Coronary artery (tissue), 2 donors: Measurements from ENCODE around the gene MYLIP.
A peak's percentile ranks its signal among the peaks of the same experiment; 100 is the strongest.

Experiments used
- DNase-seq: peaks from one replicate; pipeline ENCODE4 v3.0.0-alpha.2; 2017; ENCODE audit warnings: low spot score
- H3K27ac ChIP-seq, 2 donors: fragments of 200-600 bp; sonication (generic); one replicate each; pipeline ENCODE4 v1.5.1; 2016 to 2019
- H3K4me3 ChIP-seq: fragments of 200-600 bp; sonication (generic); 2 replicates; pipeline ENCODE4 v1.5.1; 2016; ENCODE audit warnings: mild to moderate bottlenecking, moderate library complexity
- CTCF ChIP-seq: fragments of 200-600 bp; sonication (generic); IDR thresholded peaks from one replicate; pipeline ENCODE4 v1.5.1; 2019; ENCODE audit warnings: antibody characterized with exemption

Gene MYLIP

GRCh38 chr6:16122197-16122596 lies 6.7 kb upstream of the MYLIP start:
- no peak for TF ChIP-seq CTCF
- Histone ChIP-seq H3K27ac (no peak overlapping the region), H3K4me3 (no peak overlapping the region)
- DNase-seq: no peak

- no peak overlapping the region for H3K4me3 ChIP-seq
- DNase-seq: no peak
- no peak overlapping the region for H3K27ac ChIP-seq
- TF ChIP-seq CTCF: no peak
Observed at GRCh38 chr6:16124198-16125180, 4.4 kb upstream of the MYLIP start.

- TF ChIP-seq CTCF: no peak
- Histone ChIP-seq H3K27ac (no peak overlapping the region), H3K4me3 (no peak overlapping the region)
- DNase-seq: no peak
Observed at GRCh38 chr6:16126056-16126455, 2.8 kb upstream of the MYLIP start.

GRCh38 chr6:16126861-16127260 lies 2.0 kb upstream of the MYLIP start:
- Histone ChIP-seq H3K27ac (no peak overlapping the region), H3K4me3 (no peak overlapping the region)
- DNase-seq: no peak
- TF ChIP-seq CTCF: no peak

- no peak for DNase-seq
- H3K27ac ChIP-seq: no peak overlapping the region
- no peak for TF ChIP-seq CTCF
- H3K4me3 ChIP-seq: no peak overlapping the region
Observed at GRCh38 chr6:16127471-16127870, 1.4 kb upstream of the MYLIP start.

GRCh38 chr6:16129623-16130401 lies 926 bp downstream of the MYLIP start:
- Histone ChIP-seq H3K4me3 (peak overlapping the region; percentile 99), H3K27ac (peak overlapping the region; percentile 97 to 99)
- no peak for TF ChIP-seq CTCF
- no peak for DNase-seq
